LNCaP clone FGC (cell line): ENCODE data around the gene KCNIP3.

Experiments
- DNase-seq: peaks from one replicate; pipeline ENCODE4 v3.0.0-alpha.2; 2011; ENCODE audit warnings: low read depth
- H3K4me3 ChIP-seq: 2 replicates; pipeline ENCODE4 v1.5.1; 2011; ENCODE audit warnings: mild to moderate bottlenecking, low read depth, low read length, control low read depth
- CTCF ChIP-seq: IDR thresholded peaks from 2 replicates; pipeline ENCODE4 v1.5.1; 2012; ENCODE audit warnings: mild to moderate bottlenecking; ENCODE audit not compliant: control insufficient read depth, insufficient read depth; ENCODE audit errors: extremely low read depth

KCNIP3 gene

GRCh38 chr2:95323347-95324155 lies 26.4 kb downstream of the KCNIP3 start:
- H3K4me3 ChIP-seq: no peak overlapping the region
- no peak for DNase-seq
- peak; percentile 66 for TF ChIP-seq CTCF

GRCh38 chr2:95325026-95325425 lies 27.9 kb downstream of the KCNIP3 start:
- no peak for DNase-seq
- H3K4me3 ChIP-seq: no peak overlapping the region
- no peak for TF ChIP-seq CTCF

- no peak overlapping the region for H3K4me3 ChIP-seq
- no peak for TF ChIP-seq CTCF
- no peak for DNase-seq
These were observed 28.7 kb downstream of the KCNIP3 start for GRCh38 chr2:95325590-95326432.

GRCh38 chr2:95326433-95327140 lies 29.4 kb downstream of the KCNIP3 start:
- no peak overlapping the region for H3K4me3 ChIP-seq
- TF ChIP-seq CTCF: no peak
- no peak for DNase-seq

- no peak for DNase-seq
- no peak for TF ChIP-seq CTCF
- no peak overlapping the region for H3K4me3 ChIP-seq
These were observed 30.7 kb downstream of the KCNIP3 start for GRCh38 chr2:95327861-95328260.

GRCh38 chr2:95328358-95329125 lies 31.4 kb downstream of the KCNIP3 start:
- DNase-seq: no peak
- TF ChIP-seq CTCF: no peak
- no peak overlapping the region for H3K4me3 ChIP-seq
